Superior temporal gyrus (tissue), 1 donor: Measurements from ENCODE around the gene BMP2.

ENCODE experiments used
- DNase-seq: peaks from one replicate; pipeline ENCODE4 v3.0.0-alpha.2; 2016; ENCODE audit errors: extremely low spot score

BMP2 gene

DNA sequence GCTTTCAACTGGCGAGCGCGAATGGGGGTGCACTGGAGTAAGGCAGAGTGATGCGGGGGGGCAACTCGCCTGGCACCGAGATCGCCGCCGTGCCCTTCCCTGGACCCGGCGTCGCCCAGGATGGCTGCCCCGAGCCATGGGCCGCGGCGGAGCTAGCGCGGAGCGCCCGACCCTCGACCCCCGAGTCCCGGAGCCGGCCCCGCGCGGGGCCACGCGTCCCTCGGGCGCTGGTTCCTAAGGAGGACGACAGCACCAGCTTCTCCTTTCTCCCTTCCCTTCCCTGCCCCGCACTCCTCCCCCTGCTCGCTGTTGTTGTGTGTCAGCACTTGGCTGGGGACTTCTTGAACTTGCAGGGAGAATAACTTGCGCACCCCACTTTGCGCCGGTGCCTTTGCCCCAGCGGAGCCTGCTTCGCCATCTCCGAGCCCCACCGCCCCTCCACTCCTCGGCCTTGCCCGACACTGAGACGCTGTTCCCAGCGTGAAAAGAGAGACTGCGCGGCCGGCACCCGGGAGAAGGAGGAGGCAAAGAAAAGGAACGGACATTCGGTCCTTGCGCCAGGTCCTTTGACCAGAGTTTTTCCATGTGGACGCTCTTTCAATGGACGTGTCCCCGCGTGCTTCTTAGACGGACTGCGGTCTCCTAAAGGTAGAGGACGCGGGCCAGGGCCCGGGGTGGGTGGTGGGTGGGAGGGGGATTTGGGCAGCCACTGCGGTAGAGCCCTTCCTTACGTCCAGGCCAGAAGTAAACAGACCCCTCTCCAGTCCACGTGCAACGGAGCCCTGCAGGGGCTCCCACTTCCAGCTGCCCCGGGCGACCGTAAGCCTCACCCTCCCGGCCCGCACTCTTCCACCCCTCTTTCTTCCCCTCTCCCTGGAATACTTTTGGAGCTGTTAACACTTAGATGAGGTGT lies 998 bp downstream of the BMP2 start:
- no peak for DNase-seq

DNA sequence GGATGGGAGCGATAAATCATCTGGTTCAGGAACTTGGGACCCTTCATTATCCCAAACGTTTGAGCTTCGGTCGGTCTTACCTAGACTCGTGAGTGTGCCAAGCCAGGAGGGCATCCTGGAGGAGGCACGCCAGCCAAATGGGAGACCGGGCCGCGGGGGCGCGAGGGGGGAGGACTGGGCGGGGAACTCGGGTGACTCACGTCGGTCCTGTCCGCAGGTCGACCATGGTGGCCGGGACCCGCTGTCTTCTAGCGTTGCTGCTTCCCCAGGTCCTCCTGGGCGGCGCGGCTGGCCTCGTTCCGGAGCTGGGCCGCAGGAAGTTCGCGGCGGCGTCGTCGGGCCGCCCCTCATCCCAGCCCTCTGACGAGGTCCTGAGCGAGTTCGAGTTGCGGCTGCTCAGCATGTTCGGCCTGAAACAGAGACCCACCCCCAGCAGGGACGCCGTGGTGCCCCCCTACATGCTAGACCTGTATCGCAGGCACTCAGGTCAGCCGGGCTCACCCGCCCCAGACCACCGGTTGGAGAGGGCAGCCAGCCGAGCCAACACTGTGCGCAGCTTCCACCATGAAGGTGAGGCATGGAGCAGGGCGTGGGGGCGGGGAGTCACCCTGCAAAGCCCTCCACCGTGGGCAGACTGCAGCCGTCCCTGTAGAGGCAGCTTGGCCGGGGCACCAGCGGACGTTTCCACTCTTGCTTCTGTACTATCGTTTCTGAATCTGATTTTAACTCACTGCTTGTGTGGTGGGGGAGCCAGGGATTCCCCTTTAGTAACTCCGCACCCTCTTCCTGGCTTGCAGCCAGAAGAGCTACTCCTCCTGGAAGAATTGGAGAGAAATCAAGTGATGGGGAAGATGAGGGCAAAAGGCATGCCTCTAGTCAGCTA lies 2.7 kb downstream of the BMP2 start:
- no peak for DNase-seq

DNA sequence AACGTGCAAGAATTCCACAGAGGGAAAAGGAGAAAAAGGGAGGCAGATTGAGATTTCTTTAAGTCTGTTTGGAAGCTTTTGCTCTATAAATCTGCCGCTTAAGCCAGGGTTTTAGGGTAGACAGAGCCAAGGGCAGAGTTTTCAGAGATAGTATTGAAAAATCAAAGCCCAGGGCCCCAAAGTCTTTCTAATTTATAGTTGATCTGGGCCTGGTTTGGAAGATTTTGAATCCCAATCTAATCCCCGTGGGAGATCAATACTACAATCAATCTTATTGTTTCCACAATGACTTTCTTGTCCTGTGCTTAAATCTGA lies 3.3 kb downstream of the BMP2 start:
- DNase-seq: no peak

DNA sequence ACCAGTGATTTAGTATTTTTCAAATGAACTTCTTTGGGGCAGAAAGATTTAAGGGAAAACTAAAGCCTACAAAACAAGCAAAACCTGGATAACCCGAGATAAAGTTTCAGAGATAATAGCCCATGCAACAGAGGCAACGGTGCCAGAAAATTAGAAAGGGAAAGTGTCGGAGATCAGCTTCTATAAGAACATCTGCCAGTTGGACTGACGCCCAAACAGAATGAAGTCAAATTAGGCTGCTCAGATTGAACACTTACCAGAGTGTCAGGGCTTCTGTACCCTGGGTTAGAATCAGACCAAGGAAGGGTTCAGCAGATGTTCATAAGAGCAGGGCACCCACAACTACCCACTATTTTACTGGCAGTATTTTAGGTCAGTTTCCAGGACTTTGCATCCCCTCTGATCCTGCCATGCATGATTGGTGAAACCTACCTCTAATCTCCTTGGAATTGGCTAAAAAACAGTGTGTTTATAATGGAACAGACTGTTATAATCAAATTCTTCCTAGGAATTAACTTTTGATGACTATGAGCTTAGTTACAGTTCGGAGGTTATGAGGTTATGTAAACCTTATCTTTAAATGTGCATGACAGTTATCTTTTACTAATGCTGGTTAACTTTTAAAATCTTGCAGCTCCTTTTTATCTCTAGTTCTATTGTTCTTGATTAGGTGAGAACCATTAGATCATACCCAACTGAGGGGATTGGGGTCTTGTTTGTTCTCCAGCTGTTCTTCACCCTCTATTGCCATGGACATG lies 13.1 kb downstream of the BMP2 start:
- no peak for DNase-seq

DNA sequence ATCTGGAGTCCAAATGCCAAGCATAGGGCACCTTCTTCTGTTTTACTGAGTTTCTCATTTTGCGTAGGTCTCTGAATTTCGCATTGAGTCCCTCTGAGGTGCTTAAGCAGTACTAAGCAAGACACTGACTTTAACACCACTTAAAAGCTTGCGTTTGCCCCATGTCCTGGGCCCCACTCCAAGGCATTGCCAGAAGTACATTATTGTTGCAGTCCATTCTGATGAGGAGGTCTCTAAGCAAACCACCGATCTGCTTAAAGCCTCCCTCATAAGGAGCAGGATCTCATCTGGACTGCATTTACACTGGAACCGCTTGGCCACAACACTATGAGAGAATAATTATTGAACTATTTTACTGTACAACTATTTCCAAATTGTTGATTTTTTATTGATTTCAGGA lies 16.3 kb downstream of the BMP2 start:
- DNase-seq: no peak

DNA sequence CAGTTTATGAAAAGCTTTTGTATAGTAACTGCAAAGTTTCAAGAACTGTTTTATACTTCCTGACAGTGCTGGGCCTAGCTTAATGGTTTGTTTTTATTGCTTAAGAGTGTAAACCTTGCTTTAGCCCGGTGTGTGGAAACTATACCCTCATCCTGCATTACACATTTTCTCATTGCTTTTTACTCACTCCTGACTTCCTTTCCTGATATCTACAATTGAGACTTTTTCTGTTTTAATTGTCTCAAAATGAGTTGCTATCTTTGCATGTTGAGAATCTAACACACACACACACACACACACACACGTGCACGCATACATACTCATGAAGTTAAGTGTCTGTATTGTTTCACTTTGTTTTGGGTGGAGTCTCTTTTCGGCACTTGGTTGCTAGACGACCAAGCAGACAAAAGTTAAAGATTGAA lies 16.7 kb downstream of the BMP2 start:
- no peak for DNase-seq

DNA sequence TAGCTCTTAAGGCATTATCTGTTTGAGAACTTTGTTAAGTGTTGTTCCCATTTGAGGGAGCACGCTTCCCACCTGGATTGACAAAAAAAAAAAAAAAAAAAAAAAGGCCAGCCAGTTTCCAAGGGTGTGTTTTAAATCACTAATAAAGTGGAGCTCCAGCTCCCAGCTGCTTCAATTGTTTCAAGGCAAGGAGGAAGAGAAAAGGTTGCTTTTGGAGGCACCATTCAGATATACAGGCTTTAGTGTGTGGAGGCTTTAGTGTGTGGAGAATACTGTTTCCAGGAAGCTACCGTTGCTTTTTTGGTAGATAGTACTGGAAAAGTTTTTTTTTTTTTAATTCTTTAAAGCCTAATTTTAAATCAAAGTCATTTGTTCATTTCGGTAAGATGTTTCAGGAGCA lies 17.3 kb downstream of the BMP2 start:
- DNase-seq: no peak

DNA sequence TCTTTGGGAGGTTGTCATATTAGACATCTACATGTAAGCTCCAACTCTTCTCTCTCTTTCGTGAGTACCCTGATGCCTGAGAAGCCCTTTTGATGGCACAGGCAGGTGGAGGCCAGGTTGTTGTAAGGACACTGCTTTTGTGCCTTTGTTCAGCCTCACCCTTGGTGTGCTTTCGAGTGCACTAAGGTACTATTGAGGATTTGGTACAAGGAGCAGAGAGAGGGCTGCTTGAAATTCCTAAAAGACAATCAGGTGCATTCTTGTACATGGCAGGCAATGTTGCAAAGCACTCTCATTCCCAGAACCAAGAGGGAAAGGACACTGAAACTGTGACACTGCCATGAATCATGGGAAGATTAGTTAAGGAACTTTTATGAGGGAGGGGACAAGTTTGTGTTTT lies 19.1 kb downstream of the BMP2 start:
- no peak for DNase-seq

DNA sequence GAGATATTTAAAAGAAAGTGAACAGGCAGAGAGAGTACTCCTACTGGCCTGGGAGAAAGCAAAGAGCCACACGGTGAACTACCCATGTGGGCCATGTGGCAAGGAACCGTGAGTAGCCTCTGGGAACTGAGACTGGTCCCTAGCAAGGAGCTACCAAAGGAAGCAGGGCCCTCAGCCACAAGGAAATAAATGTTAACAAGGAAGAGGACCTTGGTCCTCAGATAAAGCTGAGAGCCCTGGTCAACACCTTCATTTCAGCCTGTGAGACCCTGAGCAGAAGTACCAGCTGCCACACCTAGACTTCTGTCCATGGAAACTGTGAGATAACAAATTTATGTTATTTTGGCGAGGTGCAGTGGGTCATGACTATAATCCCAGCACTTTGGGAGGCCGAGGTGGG lies 25.3 kb downstream of the BMP2 start:
- no peak for DNase-seq

DNA sequence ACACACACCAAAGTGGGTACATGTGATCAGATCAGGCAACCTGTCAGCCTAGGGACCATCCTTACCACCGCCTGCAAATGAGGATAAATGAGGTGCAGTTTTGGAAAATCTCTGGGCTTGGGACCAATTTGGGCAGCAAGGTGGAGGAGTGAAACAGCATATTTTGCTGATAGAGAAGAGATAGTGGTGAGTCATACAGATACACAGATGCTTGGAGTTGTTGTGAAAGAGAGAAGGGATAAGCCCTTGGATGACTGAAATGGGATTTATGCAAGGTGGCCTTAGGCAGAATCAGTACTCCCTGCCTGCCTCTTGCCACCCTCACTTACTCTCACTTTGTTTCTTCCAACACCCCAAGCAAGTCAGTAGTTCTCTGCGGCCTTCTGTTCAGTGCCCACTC lies 34.7 kb downstream of the BMP2 start:
- no peak for DNase-seq

DNA sequence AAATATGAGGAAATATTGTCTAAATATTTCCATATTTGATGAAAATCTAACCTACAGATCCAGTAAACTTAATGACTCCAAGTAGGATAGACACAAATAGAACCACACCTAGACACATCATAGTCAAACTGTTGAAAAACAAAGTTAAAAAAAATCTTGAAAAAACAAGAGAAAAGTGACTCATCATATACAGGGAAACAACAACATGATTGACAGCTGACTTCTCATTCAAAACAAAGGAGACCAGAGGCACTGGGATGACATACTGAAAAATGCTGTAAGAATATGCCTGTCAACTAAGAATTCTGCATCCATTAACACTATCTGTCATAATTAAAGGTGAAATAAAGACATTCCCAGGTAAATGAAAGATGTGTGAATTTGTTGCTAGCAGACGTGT lies 38.8 kb downstream of the BMP2 start:
- no peak for DNase-seq

DNA sequence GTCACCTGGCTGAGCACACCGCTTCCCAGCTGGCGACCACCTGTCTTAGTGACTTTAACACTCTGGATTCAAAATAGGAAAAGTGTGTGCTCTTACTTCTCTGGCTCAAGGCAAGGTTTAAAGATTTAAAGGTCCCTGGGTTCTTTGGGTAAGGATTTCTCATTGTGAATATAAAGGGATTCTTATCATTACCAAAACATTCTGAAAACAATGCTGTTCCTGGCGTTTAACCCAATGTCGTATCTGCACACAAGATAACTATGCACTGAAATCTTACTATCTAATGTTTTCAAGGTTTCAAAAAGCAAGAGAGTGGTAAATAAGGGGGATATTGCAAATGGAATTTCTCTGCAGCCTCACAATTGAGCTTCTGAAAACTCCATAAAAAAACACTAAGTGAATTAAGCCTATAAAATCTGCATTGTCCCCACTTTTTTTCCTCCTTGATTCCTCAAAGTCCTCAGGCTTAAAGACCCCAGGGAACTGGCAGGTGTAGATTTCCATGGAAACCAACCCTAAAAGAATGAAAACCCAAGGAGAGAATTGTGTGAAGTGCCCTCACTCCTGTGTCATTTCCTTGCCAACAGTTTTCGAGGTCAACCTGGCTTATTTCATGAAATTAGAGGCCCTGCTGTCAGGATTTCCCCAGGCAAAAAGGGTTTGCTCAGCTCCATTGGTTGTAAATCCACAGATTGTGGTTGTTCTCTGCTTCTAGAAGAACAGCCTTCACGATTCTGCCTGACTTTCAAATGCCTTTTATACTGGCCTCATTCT lies 44.0 kb downstream of the BMP2 start:
- no peak for DNase-seq

DNA sequence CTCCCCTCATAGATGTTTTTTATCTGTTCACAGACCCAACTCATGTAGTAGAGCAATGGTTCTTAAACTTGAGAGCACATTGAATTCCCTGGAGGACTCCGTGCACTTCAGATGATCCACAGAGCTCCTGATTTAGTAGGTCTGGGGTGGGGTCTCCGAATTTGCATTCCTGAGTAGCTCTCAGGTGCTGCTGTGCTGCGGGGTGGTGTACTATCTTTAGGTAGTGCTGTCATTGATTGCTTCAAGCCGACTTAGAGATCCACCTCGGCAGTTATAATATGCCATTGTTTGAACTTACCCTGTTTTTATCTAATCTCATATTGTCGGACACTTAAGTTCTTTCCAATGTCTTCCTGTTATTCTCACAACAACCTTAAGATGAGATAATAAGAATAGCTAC lies 45.0 kb downstream of the BMP2 start:
- no peak for DNase-seq

DNA sequence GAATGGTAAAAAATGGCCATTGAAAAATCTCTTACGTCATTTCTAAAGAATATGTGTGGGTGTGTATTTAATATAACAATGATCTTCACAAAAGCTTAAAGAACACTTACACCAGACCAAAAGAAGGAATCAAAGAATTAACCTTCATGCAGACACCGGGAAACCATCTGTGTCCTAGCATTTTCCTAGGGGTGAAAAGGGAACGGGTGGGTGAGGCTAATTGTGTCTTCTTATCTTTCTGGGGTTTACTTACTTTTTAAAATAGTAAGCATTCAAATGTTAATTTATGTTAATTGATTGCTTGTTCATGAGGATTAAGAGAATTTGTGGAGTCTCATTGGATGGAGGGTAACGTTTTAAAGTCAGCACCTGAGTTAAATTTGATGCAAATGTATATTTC lies 47.5 kb downstream of the BMP2 start:
- DNase-seq: no peak

DNA sequence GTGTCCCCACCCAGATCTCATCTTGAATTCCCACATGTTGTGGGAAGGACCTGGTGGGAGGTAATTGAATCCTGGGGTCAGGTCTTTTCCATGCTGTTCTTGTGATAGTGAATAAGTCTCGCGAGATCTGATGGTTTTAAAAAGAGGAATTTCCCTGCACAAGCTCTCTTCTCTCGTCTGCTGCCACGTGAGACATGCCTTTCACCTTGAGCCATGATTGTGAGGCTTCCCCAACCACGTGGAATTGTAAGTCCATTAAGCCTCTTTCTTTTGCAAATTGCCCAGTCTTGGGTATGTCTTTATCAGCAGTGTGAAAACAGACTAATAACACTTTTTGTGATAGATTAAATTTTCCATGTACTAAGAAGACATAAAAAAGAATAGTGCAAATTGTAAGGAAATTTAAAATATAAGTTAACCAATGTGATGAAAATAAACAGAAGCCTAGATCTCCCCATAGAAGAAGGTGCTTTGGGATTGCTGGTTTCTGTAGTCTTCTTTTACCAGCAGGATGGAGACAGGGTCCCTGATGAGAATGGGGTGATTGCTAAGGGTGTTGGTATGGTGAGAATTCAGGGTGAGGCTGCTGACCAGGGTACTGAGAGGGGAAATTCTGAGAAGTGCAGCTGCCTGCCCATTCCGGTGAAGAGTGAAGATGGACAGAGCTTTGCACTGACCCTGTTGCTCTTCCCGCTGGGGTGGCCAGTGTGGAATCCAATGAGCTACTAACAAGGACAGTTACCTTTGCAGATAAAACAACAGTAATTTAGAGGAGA lies 50.7 kb downstream of the BMP2 start:
- no peak for DNase-seq

DNA sequence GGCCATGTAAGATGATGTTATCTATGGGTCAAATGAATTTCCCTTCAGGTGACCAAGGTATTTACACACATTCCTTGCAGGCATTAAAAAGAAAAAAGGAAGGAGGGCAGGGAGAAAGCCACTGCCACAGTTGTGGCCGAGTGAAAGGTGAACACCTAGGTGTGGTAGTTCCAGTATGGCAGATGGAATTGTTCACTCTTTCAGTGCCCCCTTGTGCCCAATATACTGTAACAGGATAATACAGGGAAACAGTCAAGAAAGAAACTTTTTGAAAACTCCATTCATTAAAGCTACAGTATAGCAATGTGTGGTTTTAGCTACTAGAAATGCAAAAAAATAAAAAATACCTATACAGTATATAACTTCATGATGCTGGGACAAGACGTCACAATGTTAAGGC lies 52.1 kb downstream of the BMP2 start:
- no peak for DNase-seq

DNA sequence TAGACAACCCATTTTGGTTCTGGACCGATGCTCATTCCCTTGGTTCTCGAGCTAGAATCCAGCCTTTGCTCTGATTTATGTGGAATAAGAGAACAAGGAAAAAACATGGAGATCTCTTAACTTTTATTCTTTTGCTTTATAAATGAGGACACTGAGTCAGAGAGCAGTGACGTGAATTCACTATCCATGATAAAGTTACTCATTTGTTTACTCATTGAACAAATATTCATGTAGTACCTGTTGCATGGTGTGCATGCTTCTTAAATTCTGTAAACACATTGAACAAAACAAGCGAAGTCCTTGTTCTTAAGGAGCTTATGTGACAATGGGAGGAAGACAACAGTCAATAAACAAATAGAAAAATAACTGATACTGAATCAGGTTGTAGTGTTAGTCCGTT lies 56.9 kb downstream of the BMP2 start:
- no peak for DNase-seq

DNA sequence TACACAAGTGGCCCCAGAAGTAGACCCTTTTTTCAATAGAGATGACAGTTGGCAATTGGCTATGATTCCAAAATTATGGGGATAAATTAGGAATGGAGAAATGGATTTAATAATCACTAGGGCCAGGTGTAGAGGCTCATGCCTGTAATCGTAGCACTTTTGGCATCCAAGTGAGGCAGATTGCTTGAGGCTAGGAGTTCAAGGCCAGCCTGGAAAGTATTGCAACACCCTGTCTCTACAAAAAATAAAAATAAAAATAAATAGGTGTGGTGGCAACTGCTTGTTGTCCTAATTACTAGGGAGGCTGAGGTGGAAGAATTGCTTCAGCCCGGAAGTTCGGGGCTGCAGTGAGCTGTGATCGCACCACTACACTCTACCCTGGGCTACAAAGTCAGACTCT lies 60.0 kb downstream of the BMP2 start:
- no peak for DNase-seq

DNA sequence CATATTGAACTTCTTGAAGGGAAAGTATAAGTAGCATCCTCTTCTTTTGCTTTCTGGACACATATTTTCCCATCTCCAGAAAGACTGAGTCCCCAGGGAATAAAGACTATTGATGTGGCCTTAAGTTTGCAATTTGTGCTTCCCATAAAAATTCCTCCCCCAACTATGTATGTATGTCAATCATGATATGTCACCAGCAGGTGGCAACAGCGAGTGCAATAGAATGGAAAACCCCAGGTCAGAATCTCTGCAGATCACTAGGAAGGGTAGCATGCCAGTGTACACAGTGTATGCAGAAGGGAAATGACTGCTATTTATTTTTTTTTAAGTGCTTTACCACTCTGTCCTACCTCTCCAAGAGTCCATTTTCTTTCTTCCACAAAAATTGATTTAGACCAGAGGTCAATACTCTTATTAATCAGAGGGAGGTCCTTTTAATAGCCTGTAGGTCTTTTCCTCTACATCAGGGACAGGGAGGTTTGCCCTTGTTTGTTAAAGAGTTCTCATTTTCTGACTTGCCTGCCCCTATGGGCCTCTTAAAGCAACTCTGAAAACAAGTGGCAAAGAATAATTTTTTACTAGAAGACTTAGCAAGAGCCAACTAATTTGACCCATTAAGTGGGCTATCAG lies 61.4 kb downstream of the BMP2 start:
- DNase-seq: peak; percentile 90

DNA sequence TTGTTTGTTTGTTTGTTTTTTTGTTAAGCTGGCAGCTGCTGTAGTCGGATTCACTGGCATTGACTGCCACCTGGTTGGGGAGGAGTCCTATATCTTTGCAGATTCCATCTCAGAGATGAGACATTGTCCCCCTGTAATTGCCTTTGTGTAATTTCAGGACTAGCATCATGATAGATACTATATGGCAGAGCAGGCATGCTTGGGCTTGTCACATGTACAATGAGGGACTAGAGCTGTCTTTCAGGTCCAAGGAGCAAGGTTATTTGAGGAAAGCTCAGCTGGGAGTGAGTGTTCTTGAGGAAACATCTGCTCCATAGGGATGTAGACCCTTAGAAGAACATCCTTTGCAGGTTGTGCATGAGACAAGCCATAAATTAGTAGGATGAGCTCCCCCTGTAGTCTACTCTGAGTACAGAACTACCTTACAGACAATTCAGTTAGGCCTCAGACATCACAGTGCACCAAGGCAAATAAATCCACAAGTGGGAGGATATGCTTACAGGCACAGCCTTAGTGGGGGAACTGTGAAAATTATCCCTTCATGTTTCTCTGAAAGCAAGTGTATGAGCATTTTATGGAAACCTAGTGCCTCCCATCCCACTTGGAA lies 62.1 kb downstream of the BMP2 start:
- no peak for DNase-seq
